DOHH2 (cell line): Measurements from ENCODE around the gene GAS2L2.

Source experiments
- H3F3A ChIP-seq: fragments of 200-600 bp; sonication (generic), shearing (Covaris generic); 2 replicates; pipeline ENCODE4 v1.6.0; 2016; ENCODE audit warnings: antibody characterized with exemption, mild to moderate bottlenecking; ENCODE audit not compliant: control insufficient read depth, insufficient read depth
- H3K27ac ChIP-seq: fragments of 200-600 bp; sonication (generic); 2 replicates; pipeline ENCODE4 v1.5.1; 2014; ENCODE audit warnings: low read depth, mild to moderate bottlenecking, low read length, moderate library complexity
- H3K27me3 ChIP-seq: fragments of 200-600 bp; sonication (generic); 2 replicates; pipeline ENCODE4 v1.6.1; 2014; ENCODE audit warnings: mild to moderate bottlenecking, low read length, mixed read lengths; ENCODE audit not compliant: control insufficient read depth
- H3K36me3 ChIP-seq: fragments of 200-600 bp; sonication (generic); 2 replicates; pipeline ENCODE4 v1.6.1; 2014; ENCODE audit warnings: mild to moderate bottlenecking, low read length, moderate library complexity, mixed read lengths; ENCODE audit not compliant: control insufficient read depth
- H3K4me1 ChIP-seq: fragments of 200-600 bp; sonication (generic); 2 replicates; pipeline ENCODE4 v1.6.1; 2014; ENCODE audit warnings: mild to moderate bottlenecking, low read length, mixed read lengths; ENCODE audit not compliant: control insufficient read depth
- H3K4me2 ChIP-seq: fragments of 200-600 bp; sonication (generic); 2 replicates; pipeline ENCODE4 v1.6.0; 2014; ENCODE audit warnings: mild to moderate bottlenecking, low read length, moderate library complexity
- H3K4me3 ChIP-seq: fragments of 200-600 bp; sonication (generic); 2 replicates; pipeline ENCODE4 v1.5.1; 2014; ENCODE audit warnings: mild to moderate bottlenecking, low read length, mixed read lengths
- H3K79me2 ChIP-seq: fragments of 200-600 bp; sonication (generic); 2 replicates; pipeline ENCODE4 v1.6.1; 2014; ENCODE audit warnings: mild to moderate bottlenecking, low read length, mixed read lengths; ENCODE audit not compliant: control insufficient read depth
- H3K9me2 ChIP-seq: fragments of 200-600 bp; sonication (generic); replicated peaks from 2 replicates; pipeline ENCODE4 v1.6.1; 2014; ENCODE audit warnings: mild to moderate bottlenecking, low read length, mixed read lengths; ENCODE audit not compliant: control insufficient read depth
- H3K9me3 ChIP-seq: fragments of 200-600 bp; sonication (generic); 2 replicates; pipeline ENCODE4 v1.6.1; 2014; ENCODE audit warnings: antibody characterized with exemption, low read length, mixed read lengths; ENCODE audit not compliant: control insufficient read depth, insufficient read depth
- H4K20me1 ChIP-seq: fragments of 200-600 bp; sonication (generic); 2 replicates; pipeline ENCODE4 v1.6.0; 2014; ENCODE audit warnings: low read depth, mild to moderate bottlenecking, antibody characterized with exemption, low read length, moderate library complexity; ENCODE audit not compliant: control insufficient read depth, insufficient read depth
- CTCF ChIP-seq: fragments of 200-600 bp; sonication (generic); IDR thresholded peaks from one replicate; pipeline ENCODE4 v1.5.1; 2014; ENCODE audit warnings: antibody characterized with exemption, mild to moderate bottlenecking, low read depth, low read length; ENCODE audit not compliant: poor library complexity, severe bottlenecking
- EZH2phosphoT487 ChIP-seq: fragments of 200-600 bp; sonication (generic); IDR thresholded peaks from 2 replicates; pipeline ENCODE4 v1.6.1; 2017; ENCODE audit warnings: borderline replicate concordance, mild to moderate bottlenecking, antibody characterized with exemption, low read length, moderate library complexity, mixed read lengths

GAS2L2 gene

GRCh38 chr17:35763767-35764122, 10.7 kb upstream of the GAS2L2 start:
- H3K36me3 ChIP-seq = no peaks in the 10 kb centered on the region
- TF ChIP-seq CTCF = no peak
- no peak for TF ChIP-seq EZH2phosphoT487
- no peaks in the 10 kb centered on the region for H3K9me3 ChIP-seq
- H3K27me3 ChIP-seq = peaks cover 6% of the 10 kb centered on the region; the same call in 1 of the 2 replicates
- H4K20me1 ChIP-seq = no peaks in the 10 kb centered on the region
- peaks cover 12% of the 10 kb centered on the region for H3K4me1 ChIP-seq
- H3K4me2 ChIP-seq = peak overlapping the region; percentile 92
- no peaks in the 10 kb centered on the region for H3K9me2 ChIP-seq
- H3F3A ChIP-seq = no peaks in the 10 kb centered on the region
- H3K4me3 ChIP-seq = peak overlapping the region; percentile 83
- no peaks in the 10 kb centered on the region for H3K79me2 ChIP-seq
- no peak overlapping the region for H3K27ac ChIP-seq

- no peaks in the 10 kb centered on the region; the same call in 1 of the 2 replicates for H3K27me3 ChIP-seq
- H3K4me3 ChIP-seq = no peak overlapping the region
- no peaks in the 10 kb centered on the region for H3K9me2 ChIP-seq
- no peaks in the 10 kb centered on the region for H3K79me2 ChIP-seq
- no peaks in the 10 kb centered on the region for H3K36me3 ChIP-seq
- no peak for TF ChIP-seq EZH2phosphoT487
- no peak for TF ChIP-seq CTCF
- no peaks in the 10 kb centered on the region for H3F3A ChIP-seq
- no peaks in the 10 kb centered on the region for H4K20me1 ChIP-seq
- H3K9me3 ChIP-seq = no peaks in the 10 kb centered on the region
- peaks cover 12% of the 10 kb centered on the region for H3K4me1 ChIP-seq
- H3K4me2 ChIP-seq = no peak overlapping the region
- H3K27ac ChIP-seq = no peak overlapping the region
These were observed 8.6 kb upstream of the GAS2L2 start for GRCh38 chr17:35761601-35762000.

- H3K9me3 ChIP-seq = no peaks in the 10 kb centered on the region
These were observed 7.5 kb upstream of the GAS2L2 start, which contains the start of gene C17orf50 for GRCh38 chr17:35760587-35760986. TSS of gene C17orf50 (plus strand) at chr17:35760887. CDS start at chr17:35760942, 55 bp downstream.

More at GRCh38 chr17:35760587-35760986, 7.5 kb upstream of the GAS2L2 start, which contains the start of gene C17orf50:
- Histone ChIP-seq H3K4me2 (no peak within 1 kb of the TSS), H3K27me3 (no peaks in the 10 kb centered on the region; the same call in 1 of the 2 replicates), H3K36me3 (no peaks in the 10 kb centered on the region), H3K27ac (no peak within 1 kb of the TSS), H3K9me2 (no peaks in the 10 kb centered on the region), H3F3A (no peaks in the 10 kb centered on the region), H3K4me3 (no peak within 1 kb of the TSS), H4K20me1 (no peaks in the 10 kb centered on the region), H3K4me1 (peaks cover 21% of the 10 kb centered on the region), H3K79me2 (no peaks in the 10 kb centered on the region)
- TF ChIP-seq CTCF (no peak), EZH2phosphoT487 (no peak)
